ENCODE data around the gene ARL4A. TPM values are rescaled to one million over a fixed set of nuclear protein-coding genes. Genes with fewer than 3 reads are reported as not detected.
"Not testable (repeated sequence)": the region's sequence is repeated elsewhere in the genome, so short reads cannot be mapped to it uniquely, and the experiment has no call there.

Gene ARL4A, protein sequence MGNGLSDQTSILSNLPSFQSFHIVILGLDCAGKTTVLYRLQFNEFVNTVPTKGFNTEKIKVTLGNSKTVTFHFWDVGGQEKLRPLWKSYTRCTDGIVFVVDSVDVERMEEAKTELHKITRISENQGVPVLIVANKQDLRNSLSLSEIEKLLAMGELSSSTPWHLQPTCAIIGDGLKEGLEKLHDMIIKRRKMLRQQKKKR
- total RNA-seq, result 1 to 10 TPM; 8.8 to 9.6 TPM

GRCh38 chr7:12686891-12687717 lies at the start of gene ARL4A:
TSS of gene ARL4A (plus strand) at chr7:12687633. CDS start at chr7:12688255, 622 bp downstream.
- ChIA-PET POLR2A (interaction anchor here (0.6 to 1.5 kb wide), 5 partner anchors 14 to 528 kb away, joined by 3 to 5 read pairs (median 3); no protein-coding TSS in a partner anchor), CTCF (interaction anchor here (0.5 to 2.3 kb wide), 15 partner anchors 13 to 576 kb away, joined by 3 to 13 read pairs (median 3); no protein-coding TSS in a partner anchor)

- CTCF ChIA-PET, result interaction anchor here (0.7 to 1.5 kb wide), 3 partner anchors 12 to 49 kb away, joined by 3 read pairs; no protein-coding TSS in a partner anchor
These were observed 49.4 kb upstream of the ARL4A start for GRCh38 chr7:12637819-12638592.

GRCh38 chr7:12638851-12639456 lies 48.5 kb upstream of the ARL4A start:
- CTCF ChIA-PET, result interaction anchor here (0.7 to 1.5 kb wide), 3 partner anchors 13 to 48 kb away, joined by 3 read pairs; no protein-coding TSS in a partner anchor
- POLR2A ChIA-PET, result no interaction called here

More at GRCh38 chr7:12637819-12638592, 49.4 kb upstream of the ARL4A start:
- POLR2A ChIA-PET, result no interaction called here

DNA sequence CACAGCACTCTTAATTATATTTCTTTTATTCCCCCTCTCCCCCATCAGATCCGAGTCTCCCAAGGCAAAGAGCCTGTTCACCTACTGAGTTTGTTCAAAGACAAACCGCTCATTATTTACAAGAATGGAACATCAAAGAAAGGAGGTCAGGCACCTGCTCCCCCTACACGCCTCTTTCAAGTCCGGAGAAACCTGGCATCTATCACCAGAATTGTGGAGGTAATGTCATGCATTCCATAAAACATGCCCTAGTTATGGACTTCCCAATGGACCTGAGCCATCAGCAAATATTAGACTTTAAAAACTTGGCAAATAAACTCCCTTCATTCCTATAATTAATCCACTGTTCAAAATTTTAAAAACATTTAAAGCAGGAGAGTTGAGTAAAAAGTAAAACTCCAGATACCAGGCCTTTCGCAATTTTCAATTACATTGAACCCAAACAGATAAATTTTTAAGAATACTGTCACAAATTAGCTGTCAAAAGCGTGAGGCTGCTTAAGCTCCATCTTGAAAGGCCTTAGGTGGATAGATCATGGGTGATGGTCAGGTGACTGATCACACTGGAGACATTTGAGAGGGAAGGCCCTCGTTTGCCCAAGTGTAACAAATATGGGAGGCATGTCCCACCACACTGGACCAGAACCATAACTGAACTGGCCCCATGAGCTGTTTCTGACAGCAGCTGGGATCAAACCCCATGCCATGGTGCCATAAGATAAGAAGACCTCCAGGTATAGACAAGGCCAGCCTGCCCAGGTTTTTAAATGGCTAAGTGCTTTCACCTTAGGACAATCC lies 46.9 kb upstream of the ARL4A start:
- ChIA-PET POLR2A (no interaction called here), CTCF (interaction anchor here (1.1 kb wide), 2 partner anchors 10 to 116 kb away, joined by 3 to 6 read pairs; no protein-coding TSS in a partner anchor)

DNA sequence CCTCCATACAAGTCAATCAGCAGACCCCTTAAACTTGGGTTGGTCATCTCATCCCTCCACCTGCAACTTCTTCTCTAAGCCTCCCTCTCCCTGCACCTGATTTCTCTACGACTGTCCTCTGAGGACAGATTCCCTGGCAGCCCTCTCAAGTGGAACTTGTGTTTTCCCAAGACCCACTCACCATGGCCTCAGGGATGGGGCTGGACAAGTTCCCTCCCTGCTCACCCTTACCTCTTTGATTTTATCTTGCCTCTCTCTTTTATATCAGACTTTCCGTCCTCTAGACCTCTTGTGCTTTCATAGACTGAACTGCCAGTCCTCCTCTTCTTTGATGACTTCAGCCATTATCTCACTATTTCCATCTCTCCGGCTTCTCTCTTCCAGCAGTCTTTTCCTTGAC lies 46.2 kb upstream of the ARL4A start:
- POLR2A ChIA-PET, result no interaction called here
- CTCF ChIA-PET, result interaction anchor here (1.1 kb wide), 2 partner anchors 11 to 116 kb away, joined by 3 to 6 read pairs; no protein-coding TSS in a partner anchor

GRCh38 chr7:12642508-12642907 lies 44.9 kb upstream of the ARL4A start:
- POLR2A ChIA-PET, result no interaction called here
- CTCF ChIA-PET, result no interaction called here

- CTCF ChIA-PET, result no interaction called here
These were observed 44.3 kb upstream of the ARL4A start for GRCh38 chr7:12643001-12643643.

DNA sequence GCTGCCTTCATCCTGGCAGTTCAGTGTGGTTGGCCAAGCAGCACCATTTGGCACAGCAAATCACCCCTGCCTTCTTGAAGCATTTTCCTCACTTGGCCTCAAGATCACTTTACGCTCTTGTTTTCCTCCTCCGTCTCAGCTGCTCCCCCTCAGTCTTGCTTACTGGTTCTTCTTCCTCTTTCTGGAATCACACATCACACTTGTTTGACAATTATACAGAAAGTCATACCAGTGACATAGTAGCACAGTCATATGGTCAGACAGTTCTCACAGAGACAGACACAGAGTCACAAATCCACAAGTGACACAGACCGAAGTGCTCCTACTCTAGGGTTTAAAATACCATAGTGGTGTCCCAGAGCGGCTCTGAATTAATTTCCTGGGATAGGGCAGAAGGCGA lies 43.8 kb upstream of the ARL4A start:
- ChIA-PET CTCF (no interaction called here), POLR2A (no interaction called here)

More at GRCh38 chr7:12643001-12643643, 44.3 kb upstream of the ARL4A start:
- POLR2A ChIA-PET, result no interaction called here

GRCh38 chr7:12645212-12645611 lies 42.2 kb upstream of the ARL4A start:
- CTCF ChIA-PET, POLR2A ChIA-PET: not testable (repeated sequence)

GRCh38 chr7:12646139-12646538 lies 41.3 kb upstream of the ARL4A start:
- POLR2A ChIA-PET, result interaction anchor here (0.7 kb wide), 1 partner anchor 73 kb away, joined by 4 read pairs; no protein-coding TSS in a partner anchor

GRCh38 chr7:12647364-12648219 lies 39.8 kb upstream of the ARL4A start:
- CTCF ChIA-PET, result interaction anchor here (1.4 kb wide), 1 partner anchor 24 kb away, joined by 4 read pairs; no protein-coding TSS in a partner anchor
- POLR2A ChIA-PET, result no interaction called here

More at GRCh38 chr7:12646139-12646538, 41.3 kb upstream of the ARL4A start:
- CTCF ChIA-PET, result no interaction called here

GRCh38 chr7:12648704-12649261 lies 38.6 kb upstream of the ARL4A start:
- POLR2A ChIA-PET, result no interaction called here
- CTCF ChIA-PET, result no interaction called here

GRCh38 chr7:12649348-12649747 lies 38.1 kb upstream of the ARL4A start:
- ChIA-PET POLR2A (no interaction called here), CTCF (no interaction called here)

DNA sequence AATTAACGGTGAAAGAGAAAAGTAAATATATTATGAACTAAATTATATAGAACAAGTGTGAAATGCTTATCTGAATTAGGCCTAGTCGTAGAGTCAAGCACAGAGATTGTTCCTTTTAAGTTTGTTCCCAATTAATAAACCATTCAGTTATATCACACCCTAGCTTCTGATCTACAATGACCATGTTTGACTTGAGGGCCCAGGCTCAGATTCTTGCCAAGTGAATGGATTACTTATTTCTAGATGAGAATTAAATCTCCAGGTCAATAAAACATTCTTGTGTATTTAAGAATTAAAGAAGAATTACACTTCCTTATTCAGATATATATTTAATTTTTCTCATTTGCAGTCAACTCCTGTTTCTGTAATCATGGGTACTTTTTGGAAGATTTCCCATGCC lies 37.4 kb upstream of the ARL4A start:
- POLR2A ChIA-PET, result no interaction called here
- CTCF ChIA-PET, result no interaction called here

DNA sequence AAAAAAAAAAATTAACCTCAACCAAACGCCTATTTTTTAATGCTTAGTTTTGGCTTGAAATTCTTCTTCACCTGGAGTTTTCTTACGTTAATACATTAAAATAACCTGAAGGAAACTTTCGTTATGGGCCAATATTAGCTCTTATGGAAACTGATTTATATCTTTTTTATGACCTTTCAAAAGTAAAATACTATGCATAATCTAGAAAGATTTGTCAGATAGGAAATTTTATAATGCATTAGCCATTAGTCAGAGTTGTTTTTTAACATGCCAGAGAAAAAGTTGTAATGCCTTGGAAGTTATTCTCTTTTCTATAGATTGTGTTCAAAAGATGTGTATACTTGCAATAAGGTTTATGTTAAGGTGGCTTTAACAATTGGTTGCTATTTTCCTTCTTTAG lies 34.3 kb upstream of the ARL4A start:
- ChIA-PET CTCF (interaction anchor here (0.7 kb wide), 1 partner anchor 1490 kb away, joined by 4 read pairs; no protein-coding TSS in a partner anchor), POLR2A (no interaction called here)

DNA sequence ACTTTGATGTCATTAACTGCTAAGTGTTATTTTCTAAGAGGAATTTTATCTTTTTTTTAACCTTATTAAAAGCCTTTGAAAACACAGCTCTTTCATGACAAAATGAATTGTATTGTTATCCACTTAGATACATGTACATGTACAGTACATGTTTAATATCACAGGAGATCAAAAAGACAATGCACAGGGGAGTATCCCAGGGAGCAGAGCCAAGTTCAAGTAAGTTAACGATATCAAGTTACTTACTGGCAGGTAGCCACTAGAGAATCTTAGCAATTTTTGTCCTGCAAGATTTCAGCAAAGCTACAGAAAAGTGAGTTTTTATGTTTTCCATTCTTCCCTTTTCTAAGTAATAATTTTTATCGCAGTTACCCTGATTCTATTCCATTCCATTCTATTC lies 33.9 kb upstream of the ARL4A start:
- CTCF ChIA-PET, result interaction anchor here (0.7 kb wide), 1 partner anchor 1490 kb away, joined by 4 read pairs; no protein-coding TSS in a partner anchor
- POLR2A ChIA-PET, result no interaction called here

DNA sequence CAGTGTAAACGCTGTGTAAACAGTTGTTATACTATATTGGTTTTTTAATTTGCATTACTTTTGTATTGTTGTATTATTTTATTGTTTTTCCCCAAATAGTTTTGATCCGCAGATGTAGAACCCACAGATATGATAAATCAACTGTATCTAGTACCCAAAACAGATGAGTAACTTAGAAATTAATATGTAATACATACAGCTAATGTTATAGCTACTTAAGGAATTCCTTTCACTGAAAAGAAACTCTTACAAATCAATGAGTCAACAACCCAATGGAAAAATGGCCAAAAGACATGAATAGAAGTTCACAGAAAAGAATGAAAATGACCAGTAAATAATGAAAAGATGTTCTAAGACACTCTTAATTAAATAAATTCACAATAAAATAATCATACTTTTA lies 32.3 kb upstream of the ARL4A start:
- ChIA-PET POLR2A (no interaction called here), CTCF (no interaction called here)
